Neural progenitor cell (in vitro differentiated cells): Measurements from ENCODE around the gene FKBP5.

ENCODE experiments used
- EZH2 ChIP-seq: fragments of 200-600 bp; sonication (generic); IDR thresholded peaks from 2 replicates; pipeline ENCODE4 v1.6.1; 2017; ENCODE audit warnings: antibody characterized with exemption, mild to moderate bottlenecking, moderate library complexity
- TF ChIP-seq, protein P1 (sequence below): fragments of 200-600 bp; sonication (generic); IDR thresholded peaks from 2 replicates; pipeline ENCODE4 v1.5.1; 2017; ENCODE audit warnings: antibody characterized with exemption, mild to moderate bottlenecking

DNA sequence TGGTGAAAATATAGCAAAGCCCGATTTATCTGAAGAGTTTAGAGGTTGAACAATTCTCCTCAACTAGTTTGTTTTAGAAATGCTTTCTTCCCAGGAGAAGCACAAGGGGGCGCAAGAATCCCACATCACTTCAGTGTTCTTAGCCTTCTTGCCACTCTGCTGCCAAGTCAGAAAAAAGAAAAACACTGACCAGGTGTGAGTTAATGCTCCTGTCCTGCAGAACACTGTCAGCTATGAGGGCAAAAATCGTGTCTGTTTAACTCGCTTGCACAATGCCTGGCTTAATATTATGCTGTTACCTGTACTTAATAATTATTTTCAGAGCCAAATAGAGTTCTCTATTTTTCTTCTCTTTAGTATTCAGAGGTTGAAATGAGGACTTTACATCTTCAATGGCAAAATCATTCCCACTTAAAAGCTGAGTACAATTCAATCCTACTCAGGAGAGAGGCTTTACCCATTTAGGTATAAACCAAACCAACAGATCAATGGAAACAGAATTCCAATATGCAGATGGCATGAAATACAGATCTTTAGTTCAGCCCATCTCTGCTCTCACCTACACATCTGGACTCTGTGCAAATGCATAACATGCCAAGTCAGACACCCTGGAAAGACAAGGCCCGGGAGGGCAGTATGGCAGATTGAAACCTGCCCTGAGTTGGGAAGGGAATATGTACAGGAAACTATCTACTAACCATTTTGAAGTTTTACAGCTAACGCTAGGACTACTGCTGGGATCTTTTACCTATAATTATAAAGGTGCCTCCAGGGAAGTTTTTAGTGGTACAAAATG, 104.6 kb downstream of the FKBP5 start:
- TF ChIP-seq, protein P1, sequence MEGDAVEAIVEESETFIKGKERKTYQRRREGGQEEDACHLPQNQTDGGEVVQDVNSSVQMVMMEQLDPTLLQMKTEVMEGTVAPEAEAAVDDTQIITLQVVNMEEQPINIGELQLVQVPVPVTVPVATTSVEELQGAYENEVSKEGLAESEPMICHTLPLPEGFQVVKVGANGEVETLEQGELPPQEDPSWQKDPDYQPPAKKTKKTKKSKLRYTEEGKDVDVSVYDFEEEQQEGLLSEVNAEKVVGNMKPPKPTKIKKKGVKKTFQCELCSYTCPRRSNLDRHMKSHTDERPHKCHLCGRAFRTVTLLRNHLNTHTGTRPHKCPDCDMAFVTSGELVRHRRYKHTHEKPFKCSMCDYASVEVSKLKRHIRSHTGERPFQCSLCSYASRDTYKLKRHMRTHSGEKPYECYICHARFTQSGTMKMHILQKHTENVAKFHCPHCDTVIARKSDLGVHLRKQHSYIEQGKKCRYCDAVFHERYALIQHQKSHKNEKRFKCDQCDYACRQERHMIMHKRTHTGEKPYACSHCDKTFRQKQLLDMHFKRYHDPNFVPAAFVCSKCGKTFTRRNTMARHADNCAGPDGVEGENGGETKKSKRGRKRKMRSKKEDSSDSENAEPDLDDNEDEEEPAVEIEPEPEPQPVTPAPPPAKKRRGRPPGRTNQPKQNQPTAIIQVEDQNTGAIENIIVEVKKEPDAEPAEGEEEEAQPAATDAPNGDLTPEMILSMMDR, result peak; percentile 93
- no peak for TF ChIP-seq EZH2
